ENCODE data around the gene PFN2.
"Not testable (repeated sequence)": the region's sequence is repeated elsewhere in the genome, so short reads cannot be mapped to it uniquely, and the experiment has no call there.

GRCh38 chr3:149943966-149944365 lies 26.7 kb downstream of the PFN2 start:
- TF ChIP-seq CTCF, POLR2A (IDR thresholded peaks at IDR 0.05): not testable (repeated sequence)
